HEK293 (cell line): ENCODE results near the gene MBTD1.

Experiments
- GLI2 ChIP-seq: fragments of 450-650 bp; formaldehyde crosslinking; IDR thresholded peaks from 2 replicates; pipeline ENCODE4; 2017; ENCODE audit warnings: missing biosample characterization, missing genetic modification characterization, low read depth, borderline replicate concordance
- GLI4 ChIP-seq: fragments of 450-650 bp; formaldehyde crosslinking; IDR thresholded peaks from 2 replicates; pipeline ENCODE4 v1.5.1; 2016; ENCODE audit warnings: missing biosample characterization, missing genetic modification characterization
- GLIS1 ChIP-seq: fragments of 450-650 bp; formaldehyde crosslinking; IDR thresholded peaks from 2 replicates; pipeline ENCODE4 v1.5.1; 2016; ENCODE audit warnings: missing biosample characterization, missing genetic modification characterization
- MEIS1 ChIP-seq: sonication (generic); formaldehyde crosslinking; IDR thresholded peaks from 2 replicates; pipeline ENCODE4 v1.8.1; 2022; ENCODE audit warnings: missing genetic modification reagents, mild to moderate bottlenecking, borderline replicate concordance
- PRDM1 ChIP-seq: fragments of 450-650 bp; formaldehyde crosslinking; IDR thresholded peaks from 2 replicates; pipeline ENCODE4; 2016; ENCODE audit warnings: missing biosample characterization, missing genetic modification characterization
- SALL2 ChIP-seq: fragments of 450-650 bp; formaldehyde crosslinking; IDR thresholded peaks from 2 replicates; pipeline ENCODE4 v1.5.0; 2017; ENCODE audit warnings: missing biosample characterization, mild to moderate bottlenecking, missing genetic modification characterization, borderline replicate concordance
- SCRT1 ChIP-seq: fragments of 450-650 bp; formaldehyde crosslinking; IDR thresholded peaks from 2 replicates; pipeline ENCODE4 v1.5.1; 2016; ENCODE audit warnings: missing biosample characterization, missing genetic modification characterization, borderline replicate concordance
- YY2 ChIP-seq: fragments of 450-650 bp; formaldehyde crosslinking; IDR thresholded peaks from 2 replicates; pipeline ENCODE4 v1.5.1; 2016; ENCODE audit warnings: missing biosample characterization, missing genetic modification characterization
- ZBTB8A ChIP-seq: fragments of 450-650 bp; formaldehyde crosslinking; IDR thresholded peaks from 2 replicates; pipeline ENCODE4 v1.5.1; 2016; ENCODE audit warnings: missing biosample characterization, missing genetic modification characterization
- ZFP3 ChIP-seq: fragments of 450-650 bp; formaldehyde crosslinking; IDR thresholded peaks from 2 replicates; pipeline ENCODE4 v1.5.1; 2016; ENCODE audit warnings: low read depth, missing biosample characterization, missing genetic modification characterization
- ZNF112 ChIP-seq: fragments of 450-650 bp; formaldehyde crosslinking; IDR thresholded peaks from 2 replicates; pipeline ENCODE4 v1.5.0; 2017; ENCODE audit warnings: missing biosample characterization, missing genetic modification characterization
- ZNF121 ChIP-seq: fragments of 450-650 bp; formaldehyde crosslinking; IDR thresholded peaks from 2 replicates; pipeline ENCODE4 v1.5.1; 2016; ENCODE audit warnings: missing biosample characterization, missing genetic modification characterization
- ZNF155 ChIP-seq: fragments of 450-650 bp; formaldehyde crosslinking; IDR thresholded peaks from 2 replicates; pipeline ENCODE4 v1.5.1; 2016; ENCODE audit warnings: missing biosample characterization, missing genetic modification characterization
- ZNF174 ChIP-seq: fragments of 450-650 bp; formaldehyde crosslinking; IDR thresholded peaks from 2 replicates; pipeline ENCODE4 v1.5.0; 2017; ENCODE audit warnings: missing biosample characterization, mild to moderate bottlenecking, missing genetic modification characterization
- ZNF175 ChIP-seq: fragments of 450-650 bp; formaldehyde crosslinking; IDR thresholded peaks from 2 replicates; pipeline ENCODE4 v1.5.1; 2016; ENCODE audit warnings: missing biosample characterization, missing genetic modification characterization
- ZNF202 ChIP-seq: fragments of 450-650 bp; formaldehyde crosslinking; IDR thresholded peaks from 2 replicates; pipeline ENCODE4 v1.5.1; 2016; ENCODE audit warnings: missing biosample characterization, missing genetic modification characterization, borderline replicate concordance
- ZNF292 ChIP-seq: fragments of 450-650 bp; formaldehyde crosslinking; IDR thresholded peaks from 2 replicates; pipeline ENCODE4 v1.5.1; 2016; ENCODE audit warnings: low read depth, missing biosample characterization, missing genetic modification characterization, borderline replicate concordance
- ZNF311 ChIP-seq: fragments of 450-650 bp; formaldehyde crosslinking; IDR thresholded peaks from 2 replicates; pipeline ENCODE4 v1.5.1; 2017; ENCODE audit warnings: missing biosample characterization, missing genetic modification characterization, borderline replicate concordance
- ZNF394 ChIP-seq: fragments of 450-650 bp; formaldehyde crosslinking; IDR thresholded peaks from 2 replicates; pipeline ENCODE4 v1.5.1; 2016; ENCODE audit warnings: missing biosample characterization, missing genetic modification characterization, mild to moderate bottlenecking, moderate library complexity, borderline replicate concordance
- ZNF549 ChIP-seq: fragments of 450-650 bp; IDR thresholded peaks from 2 replicates; pipeline ENCODE4 v1.5.1; 2018; ENCODE audit warnings: missing biosample characterization, missing genetic modification characterization, mild to moderate bottlenecking, inconsistent platforms, moderate library complexity
- ZNF571 ChIP-seq: fragments of 450-650 bp; formaldehyde crosslinking; IDR thresholded peaks from 2 replicates; pipeline ENCODE4 v1.5.0; 2017; ENCODE audit warnings: missing biosample characterization, missing genetic modification characterization
- ZNF654 ChIP-seq: fragments of 450-650 bp; formaldehyde crosslinking; IDR thresholded peaks from 2 replicates; pipeline ENCODE4 v1.5.1; 2016; ENCODE audit warnings: low read depth, missing biosample characterization, missing genetic modification characterization
- ZNF664 ChIP-seq: fragments of 450-650 bp; formaldehyde crosslinking; IDR thresholded peaks from 2 replicates; pipeline ENCODE4 v1.5.1; 2016; ENCODE audit warnings: missing biosample characterization, missing genetic modification characterization
- ZNF747 ChIP-seq: fragments of 450-650 bp; formaldehyde crosslinking; IDR thresholded peaks from 2 replicates; pipeline ENCODE4 v1.5.1; 2016; ENCODE audit warnings: missing biosample characterization, missing genetic modification characterization
- ZNF837 ChIP-seq: fragments of 450-650 bp; formaldehyde crosslinking; IDR thresholded peaks from 2 replicates; pipeline ENCODE4 v1.5.1; 2016; ENCODE audit warnings: missing biosample characterization, missing genetic modification characterization
- TF ChIP-seq, protein P1 (sequence below): fragments of 450-650 bp; formaldehyde crosslinking; IDR thresholded peaks from 2 replicates; pipeline ENCODE4 v1.5.1; 2016; ENCODE audit warnings: missing biosample characterization, missing genetic modification characterization
- TF ChIP-seq, protein P2 (sequence below): fragments of 450-650 bp; formaldehyde crosslinking; IDR thresholded peaks from 2 replicates; pipeline ENCODE4 v1.5.1; 2016; ENCODE audit warnings: missing biosample characterization, missing genetic modification characterization, low read depth
- TF ChIP-seq, protein P3 (sequence below): fragments of 450-650 bp; formaldehyde crosslinking; IDR thresholded peaks from 2 replicates; pipeline ENCODE4 v1.5.1; 2016; ENCODE audit warnings: missing biosample characterization, missing genetic modification characterization
- TF ChIP-seq, protein P4 (sequence below): fragments of 450-650 bp; formaldehyde crosslinking; IDR thresholded peaks from 2 replicates; pipeline ENCODE4 v1.5.1; 2017; ENCODE audit warnings: missing biosample characterization, missing genetic modification characterization
- TF ChIP-seq, protein P5 (sequence below): fragments of 450-650 bp; formaldehyde crosslinking; IDR thresholded peaks from 2 replicates; pipeline ENCODE4 v1.5.1; 2016; ENCODE audit warnings: missing biosample characterization, missing genetic modification characterization
- TF ChIP-seq, protein P6 (sequence below): sonication (generic); formaldehyde crosslinking; IDR thresholded peaks from 2 replicates; pipeline ENCODE4 v1.8.1; 2022; ENCODE audit warnings: mild to moderate bottlenecking, moderate library complexity, missing genetic modification reagents

Gene MBTD1

DNA sequence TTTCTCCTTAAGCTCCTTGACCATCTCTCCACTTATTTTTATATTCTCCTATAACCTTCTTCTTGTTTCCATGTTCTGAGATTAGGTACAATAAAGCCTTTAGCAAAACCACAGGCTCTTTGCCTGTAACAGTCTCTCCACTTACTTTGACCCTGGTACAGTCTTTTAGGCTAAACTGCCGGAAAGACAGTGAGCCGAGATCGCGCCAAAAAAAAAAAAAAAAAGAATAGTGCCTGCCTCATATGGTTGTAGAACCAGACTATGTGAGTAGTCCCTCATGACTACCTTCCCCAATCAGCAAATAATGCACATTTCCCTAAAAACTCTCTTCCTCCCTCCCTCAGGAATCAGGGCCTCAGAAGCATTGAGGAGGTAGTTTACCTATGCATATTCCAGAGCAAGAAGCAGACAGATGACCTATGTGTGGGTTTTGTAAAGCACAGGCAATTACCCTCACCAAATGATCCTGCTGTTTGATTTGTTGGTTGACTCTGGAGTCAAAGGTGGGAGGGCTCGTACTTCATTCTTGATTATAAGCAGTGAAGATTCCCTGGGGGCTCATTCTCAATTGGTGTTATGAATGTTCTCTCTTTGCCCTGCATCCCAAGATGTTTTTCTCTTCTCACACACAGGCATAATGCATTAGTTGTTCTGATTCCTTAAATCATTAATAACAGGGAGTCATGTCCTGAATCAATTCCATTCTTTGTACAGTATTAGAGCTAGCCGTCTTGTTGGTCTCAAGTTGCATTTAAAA, 115.4 kb downstream of the MBTD1 start (continued):
- TF ChIP-seq ZNF549 (no peak), ZNF202 (tag by site-specific recombination) (no peak), GLI2 (tag by site-specific recombination) (no peak), YY2 (tag by site-specific recombination) (no peak), ZNF174 (tag by site-specific recombination) (no peak), ZNF664 (tag by site-specific recombination) (no peak), ZNF292 (no peak), GLI4 (no peak), ZNF654 (no peak), ZNF155 (tag by site-specific recombination) (no peak), ZNF175 (tag by site-specific recombination) (no peak), ZNF121 (no peak), GLIS1 (tag by site-specific recombination) (0 out of 2 replicates have a peak, but pooled peaks have one; percentile 5), ZBTB8A (no peak), ZNF112 (tag by site-specific recombination) (no peak), ZNF747 (tag by site-specific recombination) (no peak), ZNF394 (tag by site-specific recombination) (no peak), SALL2 (no peak), PRDM1 (tag by site-specific recombination) (no peak), ZFP3 (no peak), SCRT1 (tag by site-specific recombination) (no peak), ZNF311 (tag by site-specific recombination) (no peak), ZNF837 (tag by site-specific recombination) (no peak), MEIS1 (no peak), ZNF571 (no peak)
- TF ChIP-seq, protein P1, sequence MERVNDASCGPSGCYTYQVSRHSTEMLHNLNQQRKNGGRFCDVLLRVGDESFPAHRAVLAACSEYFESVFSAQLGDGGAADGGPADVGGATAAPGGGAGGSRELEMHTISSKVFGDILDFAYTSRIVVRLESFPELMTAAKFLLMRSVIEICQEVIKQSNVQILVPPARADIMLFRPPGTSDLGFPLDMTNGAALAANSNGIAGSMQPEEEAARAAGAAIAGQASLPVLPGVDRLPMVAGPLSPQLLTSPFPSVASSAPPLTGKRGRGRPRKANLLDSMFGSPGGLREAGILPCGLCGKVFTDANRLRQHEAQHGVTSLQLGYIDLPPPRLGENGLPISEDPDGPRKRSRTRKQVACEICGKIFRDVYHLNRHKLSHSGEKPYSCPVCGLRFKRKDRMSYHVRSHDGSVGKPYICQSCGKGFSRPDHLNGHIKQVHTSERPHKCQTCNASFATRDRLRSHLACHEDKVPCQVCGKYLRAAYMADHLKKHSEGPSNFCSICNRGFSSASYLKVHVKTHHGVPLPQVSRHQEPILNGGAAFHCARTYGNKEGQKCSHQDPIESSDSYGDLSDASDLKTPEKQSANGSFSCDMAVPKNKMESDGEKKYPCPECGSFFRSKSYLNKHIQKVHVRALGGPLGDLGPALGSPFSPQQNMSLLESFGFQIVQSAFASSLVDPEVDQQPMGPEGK (tag by site-specific recombination) = no peak
- TF ChIP-seq, protein P2, sequence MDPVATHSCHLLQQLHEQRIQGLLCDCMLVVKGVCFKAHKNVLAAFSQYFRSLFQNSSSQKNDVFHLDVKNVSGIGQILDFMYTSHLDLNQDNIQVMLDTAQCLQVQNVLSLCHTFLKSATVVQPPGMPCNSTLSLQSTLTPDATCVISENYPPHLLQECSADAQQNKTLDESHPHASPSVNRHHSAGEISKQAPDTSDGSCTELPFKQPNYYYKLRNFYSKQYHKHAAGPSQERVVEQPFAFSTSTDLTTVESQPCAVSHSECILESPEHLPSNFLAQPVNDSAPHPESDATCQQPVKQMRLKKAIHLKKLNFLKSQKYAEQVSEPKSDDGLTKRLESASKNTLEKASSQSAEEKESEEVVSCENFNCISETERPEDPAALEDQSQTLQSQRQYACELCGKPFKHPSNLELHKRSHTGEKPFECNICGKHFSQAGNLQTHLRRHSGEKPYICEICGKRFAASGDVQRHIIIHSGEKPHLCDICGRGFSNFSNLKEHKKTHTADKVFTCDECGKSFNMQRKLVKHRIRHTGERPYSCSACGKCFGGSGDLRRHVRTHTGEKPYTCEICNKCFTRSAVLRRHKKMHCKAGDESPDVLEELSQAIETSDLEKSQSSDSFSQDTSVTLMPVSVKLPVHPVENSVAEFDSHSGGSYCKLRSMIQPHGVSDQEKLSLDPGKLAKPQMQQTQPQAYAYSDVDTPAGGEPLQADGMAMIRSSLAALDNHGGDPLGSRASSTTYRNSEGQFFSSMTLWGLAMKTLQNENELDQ (tag by site-specific recombination) = no peak
- TF ChIP-seq, protein P3, sequence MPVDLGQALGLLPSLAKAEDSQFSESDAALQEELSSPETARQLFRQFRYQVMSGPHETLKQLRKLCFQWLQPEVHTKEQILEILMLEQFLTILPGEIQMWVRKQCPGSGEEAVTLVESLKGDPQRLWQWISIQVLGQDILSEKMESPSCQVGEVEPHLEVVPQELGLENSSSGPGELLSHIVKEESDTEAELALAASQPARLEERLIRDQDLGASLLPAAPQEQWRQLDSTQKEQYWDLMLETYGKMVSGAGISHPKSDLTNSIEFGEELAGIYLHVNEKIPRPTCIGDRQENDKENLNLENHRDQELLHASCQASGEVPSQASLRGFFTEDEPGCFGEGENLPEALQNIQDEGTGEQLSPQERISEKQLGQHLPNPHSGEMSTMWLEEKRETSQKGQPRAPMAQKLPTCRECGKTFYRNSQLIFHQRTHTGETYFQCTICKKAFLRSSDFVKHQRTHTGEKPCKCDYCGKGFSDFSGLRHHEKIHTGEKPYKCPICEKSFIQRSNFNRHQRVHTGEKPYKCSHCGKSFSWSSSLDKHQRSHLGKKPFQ (tag by site-specific recombination) = no peak
- TF ChIP-seq, protein P4, sequence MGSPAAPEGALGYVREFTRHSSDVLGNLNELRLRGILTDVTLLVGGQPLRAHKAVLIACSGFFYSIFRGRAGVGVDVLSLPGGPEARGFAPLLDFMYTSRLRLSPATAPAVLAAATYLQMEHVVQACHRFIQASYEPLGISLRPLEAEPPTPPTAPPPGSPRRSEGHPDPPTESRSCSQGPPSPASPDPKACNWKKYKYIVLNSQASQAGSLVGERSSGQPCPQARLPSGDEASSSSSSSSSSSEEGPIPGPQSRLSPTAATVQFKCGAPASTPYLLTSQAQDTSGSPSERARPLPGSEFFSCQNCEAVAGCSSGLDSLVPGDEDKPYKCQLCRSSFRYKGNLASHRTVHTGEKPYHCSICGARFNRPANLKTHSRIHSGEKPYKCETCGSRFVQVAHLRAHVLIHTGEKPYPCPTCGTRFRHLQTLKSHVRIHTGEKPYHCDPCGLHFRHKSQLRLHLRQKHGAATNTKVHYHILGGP (tag by site-specific recombination) = no peak
- TF ChIP-seq, protein P5, sequence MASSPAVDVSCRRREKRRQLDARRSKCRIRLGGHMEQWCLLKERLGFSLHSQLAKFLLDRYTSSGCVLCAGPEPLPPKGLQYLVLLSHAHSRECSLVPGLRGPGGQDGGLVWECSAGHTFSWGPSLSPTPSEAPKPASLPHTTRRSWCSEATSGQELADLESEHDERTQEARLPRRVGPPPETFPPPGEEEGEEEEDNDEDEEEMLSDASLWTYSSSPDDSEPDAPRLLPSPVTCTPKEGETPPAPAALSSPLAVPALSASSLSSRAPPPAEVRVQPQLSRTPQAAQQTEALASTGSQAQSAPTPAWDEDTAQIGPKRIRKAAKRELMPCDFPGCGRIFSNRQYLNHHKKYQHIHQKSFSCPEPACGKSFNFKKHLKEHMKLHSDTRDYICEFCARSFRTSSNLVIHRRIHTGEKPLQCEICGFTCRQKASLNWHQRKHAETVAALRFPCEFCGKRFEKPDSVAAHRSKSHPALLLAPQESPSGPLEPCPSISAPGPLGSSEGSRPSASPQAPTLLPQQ (tag by site-specific recombination) = no peak
- TF ChIP-seq, protein P6, sequence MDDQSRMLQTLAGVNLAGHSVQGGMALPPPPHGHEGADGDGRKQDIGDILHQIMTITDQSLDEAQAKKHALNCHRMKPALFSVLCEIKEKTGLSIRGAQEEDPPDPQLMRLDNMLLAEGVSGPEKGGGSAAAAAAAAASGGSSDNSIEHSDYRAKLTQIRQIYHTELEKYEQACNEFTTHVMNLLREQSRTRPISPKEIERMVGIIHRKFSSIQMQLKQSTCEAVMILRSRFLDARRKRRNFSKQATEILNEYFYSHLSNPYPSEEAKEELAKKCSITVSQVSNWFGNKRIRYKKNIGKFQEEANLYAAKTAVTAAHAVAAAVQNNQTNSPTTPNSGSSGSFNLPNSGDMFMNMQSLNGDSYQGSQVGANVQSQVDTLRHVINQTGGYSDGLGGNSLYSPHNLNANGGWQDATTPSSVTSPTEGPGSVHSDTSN (CRISPR knock-in tag) = no peak
